GM18507 (cell line): ENCODE results near the gene CACNA2D1.
"Not testable (repeated sequence)": the region's sequence is repeated elsewhere in the genome, so short reads cannot be mapped to it uniquely, and the experiment has no call there.

ENCODE experiments used
- DNase-seq: peaks from one replicate; pipeline ENCODE4 v3.0.0; 2011; ENCODE audit warnings: low read depth; ENCODE audit not compliant: insufficient read length; ENCODE audit errors: extremely low spot score
- FAIRE-seq: peaks from 2 replicates; lab custom pipeline; 2011; peaks lifted over from hg19 to GRCh38; lab: Jason Lieb, UNC

The CACNA2D1 gene

DNA sequence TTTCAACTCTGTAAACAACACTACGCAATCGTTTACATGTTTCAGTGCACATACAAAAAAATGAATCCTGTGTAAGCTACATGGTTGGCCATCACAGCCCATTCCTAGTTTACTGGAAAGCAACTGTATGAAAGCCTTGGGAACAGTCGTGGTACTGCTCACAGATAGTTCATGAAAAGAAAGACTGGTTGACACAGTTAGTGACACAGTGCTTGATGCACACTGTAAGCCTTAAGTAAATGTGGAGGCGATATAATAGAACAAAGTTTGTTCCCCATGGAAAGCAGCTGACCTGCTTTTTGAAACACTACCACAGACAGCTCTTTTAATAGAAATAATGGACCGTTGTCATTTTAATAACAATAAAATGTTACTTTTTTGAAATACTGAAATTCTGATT is 5.1 kb downstream of the CACNA2D1 start:
- FAIRE-seq (no peak), DNase-seq (no peak)

DNA sequence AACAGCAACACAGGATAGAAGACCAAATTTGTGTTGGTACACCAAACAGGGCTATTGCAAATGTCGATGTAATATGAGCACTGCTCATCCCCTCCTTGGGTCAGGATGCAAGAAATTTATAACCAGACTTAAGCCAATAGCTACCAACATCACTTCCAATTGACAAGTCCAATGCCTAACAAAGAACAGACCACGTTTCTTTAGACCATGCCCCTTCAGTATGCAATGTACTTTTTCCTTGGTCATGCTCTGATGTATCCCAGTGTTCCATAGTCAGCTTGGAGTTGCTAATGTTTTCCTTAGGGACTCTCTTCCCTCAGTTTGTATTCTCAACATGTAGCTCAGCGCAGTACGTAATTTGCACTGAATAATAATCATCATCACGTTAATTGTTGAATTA is 7.8 kb downstream of the CACNA2D1 start:
- no peak for DNase-seq
- FAIRE-seq: no peak

DNA sequence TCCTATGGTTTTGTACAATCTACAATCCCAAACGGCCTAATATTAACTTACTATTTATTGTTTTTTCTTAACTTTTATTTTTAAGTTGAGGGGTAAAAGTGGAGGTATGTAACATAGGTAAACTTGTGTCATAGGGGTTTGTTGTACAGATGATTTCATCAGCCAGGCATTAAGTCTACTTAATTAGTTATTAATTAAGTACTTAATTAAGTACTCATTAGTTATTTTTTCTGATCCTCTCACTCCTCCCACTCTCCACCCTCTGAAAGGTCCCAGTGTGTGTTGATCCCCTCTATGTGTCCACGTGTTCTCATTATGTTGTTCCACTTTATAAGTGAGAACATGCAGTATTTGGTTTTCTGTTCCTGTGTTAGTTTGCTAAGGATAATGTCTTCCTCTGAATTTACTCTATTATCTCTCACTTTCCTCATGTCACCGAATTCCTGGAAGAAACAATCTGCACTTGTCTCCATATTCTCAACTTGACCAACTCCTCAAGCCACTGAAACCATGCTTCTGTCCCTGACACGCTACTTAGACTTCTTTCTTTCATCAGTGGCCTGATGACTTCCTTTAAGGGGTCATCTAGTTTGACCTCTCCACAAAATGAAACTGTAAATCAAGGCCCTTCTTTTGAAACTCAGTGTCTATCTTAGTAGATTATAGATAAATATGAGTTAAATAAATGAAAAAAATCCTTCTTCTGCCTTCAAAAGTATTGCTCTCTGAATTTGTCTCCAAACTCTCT is 9.1 kb downstream of the CACNA2D1 start:
- DNase-seq: no peak
- no peak for FAIRE-seq

DNA sequence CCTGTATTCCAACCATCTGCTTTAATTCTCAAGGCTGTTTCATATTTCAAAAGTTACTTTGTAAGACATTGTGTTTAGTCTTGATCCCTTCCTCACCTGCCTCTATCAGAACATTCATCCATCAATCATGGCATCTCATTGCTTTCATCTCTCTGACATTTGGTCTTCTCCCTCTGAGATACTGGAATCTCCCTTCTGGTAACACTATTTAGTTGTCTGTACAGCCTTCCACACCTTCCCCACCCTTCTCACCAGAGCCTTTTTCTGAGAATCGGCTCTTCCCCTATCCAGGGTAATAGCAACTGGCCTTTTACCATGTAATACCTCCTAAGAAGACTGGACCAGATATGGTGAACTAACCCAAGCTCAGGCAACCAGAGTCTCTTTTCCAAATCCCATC is 10.1 kb downstream of the CACNA2D1 start:
- DNase-seq: no peak
- FAIRE-seq: no peak

DNA sequence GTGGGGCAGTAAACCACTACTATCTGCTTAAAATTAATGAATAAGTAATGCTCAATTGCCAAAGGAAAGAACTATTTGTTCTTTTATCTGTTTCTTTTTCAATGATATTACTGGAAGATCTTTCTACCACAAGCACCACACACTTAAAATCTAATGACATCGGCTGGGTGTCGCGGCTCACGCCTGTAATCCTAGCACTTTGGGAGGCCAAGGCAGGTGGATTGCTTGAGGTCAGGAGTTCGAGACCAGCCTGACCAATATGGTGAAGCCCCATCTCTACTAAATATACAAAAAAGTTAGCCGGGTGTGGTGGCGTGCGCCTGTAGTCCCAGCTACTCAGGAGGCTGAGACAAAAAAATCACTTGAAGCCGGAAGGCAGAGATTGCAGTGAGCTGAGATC is 10.8 kb downstream of the CACNA2D1 start:
- FAIRE-seq: not testable (repeated sequence)

DNA sequence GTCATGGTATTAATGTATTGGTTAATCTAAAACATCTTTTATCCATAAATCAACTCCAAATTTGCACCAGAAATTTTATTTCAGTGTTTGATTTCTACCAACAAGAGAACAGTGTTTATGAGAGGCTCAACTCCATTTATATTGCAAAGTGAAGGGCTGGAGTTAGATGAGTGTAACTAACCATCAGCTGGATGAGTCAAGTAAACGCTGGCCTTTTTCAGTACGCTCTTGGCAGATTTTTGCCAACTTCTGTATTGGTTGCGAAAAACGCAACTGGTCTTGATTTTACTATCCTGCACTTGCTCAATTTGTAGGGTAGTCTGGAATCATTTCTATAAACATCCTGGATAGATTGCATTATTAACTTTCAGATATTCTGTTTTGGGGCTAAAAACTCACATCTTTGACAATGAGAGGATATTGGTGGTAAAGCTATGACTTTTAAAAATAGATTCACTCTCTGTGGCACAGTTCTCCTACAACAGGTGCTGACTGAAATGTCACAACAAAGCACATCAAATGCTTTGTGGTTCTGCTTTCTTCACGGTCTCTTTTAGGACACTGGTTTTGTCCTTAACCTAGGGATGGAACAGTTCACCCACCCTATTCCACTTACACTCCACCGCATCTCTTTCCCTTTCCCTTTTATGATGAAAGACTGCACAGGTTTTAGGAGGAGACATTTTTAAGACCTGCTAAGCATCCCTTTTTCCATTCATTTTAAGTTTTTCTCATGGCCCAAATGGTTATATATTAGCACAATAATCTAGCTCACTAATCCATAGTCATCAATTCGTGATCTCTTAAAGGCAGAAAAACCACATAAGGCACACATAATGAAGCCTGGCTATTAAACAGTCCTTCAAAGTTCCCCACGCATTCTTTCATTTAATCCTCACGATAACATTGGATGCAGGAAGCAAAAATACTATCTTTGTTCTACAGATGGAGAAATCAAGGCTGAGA is 12.8 kb downstream of the CACNA2D1 start:
- no peak for DNase-seq
- FAIRE-seq: no peak

More for the DNA sequence above, 10.8 kb downstream of the CACNA2D1 start:
- DNase-seq: not testable (repeated sequence)

DNA sequence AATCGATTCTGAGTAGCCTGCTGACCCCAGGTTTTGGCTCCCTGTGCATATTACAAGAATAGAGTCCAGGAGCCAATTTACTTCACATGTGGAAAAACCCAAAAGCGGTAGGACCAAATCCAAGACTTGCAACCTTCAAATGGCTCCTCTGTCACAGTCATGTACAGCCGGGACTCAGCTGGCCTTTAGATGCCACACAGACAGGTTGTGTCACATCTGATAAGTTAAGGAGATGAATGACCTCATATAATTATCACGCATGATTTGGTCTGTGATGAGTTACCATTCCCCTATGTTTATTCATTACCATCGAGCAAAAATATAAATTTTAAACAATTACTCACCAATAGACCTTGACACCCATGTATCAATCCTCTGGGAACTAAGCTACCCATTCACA is 14.2 kb downstream of the CACNA2D1 start:
- DNase-seq: no peak
- no peak for FAIRE-seq

DNA sequence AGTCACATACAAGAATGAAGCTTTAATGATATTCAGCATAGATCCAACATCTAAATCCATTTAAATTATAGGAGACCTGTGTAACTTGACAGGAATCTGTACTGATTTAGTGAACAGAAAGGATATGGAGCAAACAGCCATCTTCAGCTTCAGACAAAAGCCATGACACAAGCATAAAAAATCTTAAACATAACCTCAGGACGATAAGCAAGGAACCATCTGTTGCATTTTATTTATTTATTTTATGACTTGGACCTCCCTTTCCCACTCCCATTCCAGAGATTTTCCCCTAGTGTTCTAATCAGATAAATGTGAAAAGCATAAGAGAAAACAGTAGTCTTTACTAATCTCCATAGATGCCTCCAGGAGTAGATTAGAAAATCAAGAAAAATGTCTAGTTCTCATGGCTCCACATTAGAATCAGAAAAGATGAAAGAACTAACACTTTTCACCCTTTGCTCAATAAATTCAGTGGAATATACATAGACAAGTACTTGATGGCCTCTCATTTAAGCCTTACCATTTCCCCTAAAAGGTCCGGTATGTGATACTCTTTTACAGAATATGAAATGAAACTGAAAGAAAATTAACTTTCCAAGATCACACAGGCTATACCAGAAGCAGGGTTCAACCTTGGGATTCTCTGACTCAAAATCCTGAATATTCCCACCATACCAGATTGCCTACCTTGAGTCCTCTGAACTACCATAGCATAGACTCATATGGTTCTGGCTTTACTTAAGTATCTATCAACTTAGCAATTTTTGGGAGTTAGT is 15.2 kb downstream of the CACNA2D1 start:
- FAIRE-seq: no peak

DNA sequence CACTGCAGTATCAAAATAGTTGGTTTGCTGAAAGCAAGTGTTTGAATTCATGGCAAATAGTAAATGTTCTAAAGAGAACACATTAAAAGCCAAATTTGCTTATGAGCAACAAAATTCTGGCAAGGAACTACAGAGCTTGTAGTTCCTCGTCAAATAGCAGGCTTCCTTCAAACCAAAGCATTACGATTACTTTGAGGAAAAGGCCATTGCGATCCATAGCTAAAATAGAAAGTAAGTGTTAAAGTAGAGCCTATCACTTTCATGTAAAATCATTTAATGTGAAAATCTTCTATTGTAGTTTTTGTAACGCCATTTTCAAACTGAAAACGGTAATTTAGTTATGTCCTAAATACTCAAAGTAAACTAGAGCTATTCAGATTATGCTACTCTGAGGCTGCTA is 20.1 kb downstream of the CACNA2D1 start:
- no peak for DNase-seq
- FAIRE-seq: no peak

More for the DNA sequence above, 15.2 kb downstream of the CACNA2D1 start:
- no peak for DNase-seq

DNA sequence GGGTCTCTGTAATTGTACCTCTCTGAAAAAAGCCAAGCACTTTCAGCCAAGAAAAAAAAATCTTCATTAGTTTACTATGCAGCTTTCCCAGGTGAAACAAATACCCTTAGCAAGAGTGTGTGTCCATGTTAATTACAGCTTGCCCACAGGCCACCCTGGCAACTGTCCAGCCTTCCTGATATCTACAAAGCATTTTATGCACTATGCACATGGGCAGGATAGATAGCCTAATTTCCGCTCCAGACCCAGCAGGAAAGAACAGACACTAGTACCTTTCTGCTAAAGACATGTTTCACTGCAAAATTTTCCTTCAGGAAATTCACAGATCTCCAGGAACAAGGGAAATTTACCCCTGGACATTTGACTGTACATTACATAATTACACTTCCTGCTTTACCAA is 24.4 kb downstream of the CACNA2D1 start:
- DNase-seq: no peak
- no peak for FAIRE-seq

DNA sequence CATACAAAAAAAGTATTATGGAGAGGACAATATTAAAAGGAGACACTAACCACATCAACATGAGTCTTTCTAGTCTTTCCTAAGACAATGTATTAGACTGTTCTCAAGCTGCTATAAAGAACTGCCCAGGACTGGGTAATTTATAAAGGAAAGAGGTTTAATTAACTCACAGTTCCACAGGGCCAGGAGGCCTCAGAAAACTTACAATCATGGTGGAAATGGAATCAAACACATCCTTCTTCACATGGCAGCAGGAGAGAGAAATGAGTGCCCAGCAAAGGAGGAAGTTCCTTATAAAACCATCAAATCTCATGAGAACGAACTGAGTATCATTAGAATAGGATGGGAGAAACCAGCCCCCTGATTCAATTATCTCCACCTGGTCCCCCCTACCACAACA is 25.7 kb downstream of the CACNA2D1 start:
- DNase-seq (no peak), FAIRE-seq (no peak)

DNA sequence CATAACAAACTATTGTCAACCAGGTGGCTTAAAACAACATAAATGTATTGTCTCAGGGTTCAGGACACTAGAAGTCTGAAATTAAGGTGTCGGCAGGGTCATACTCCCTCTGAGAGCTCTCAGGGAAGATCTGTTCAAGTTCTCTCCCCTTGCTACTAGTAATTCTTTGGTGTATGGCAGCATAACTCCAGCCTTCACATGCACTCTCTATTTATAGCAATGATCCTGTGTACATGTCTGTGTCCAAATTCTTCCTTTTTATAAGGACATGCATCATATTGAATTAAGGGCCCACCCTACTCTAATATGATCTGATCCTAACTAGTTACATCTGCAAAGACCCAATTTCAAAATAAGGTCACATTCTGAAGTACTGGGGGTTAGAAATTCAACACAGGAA is 27.2 kb downstream of the CACNA2D1 start:
- no peak for DNase-seq

DNA sequence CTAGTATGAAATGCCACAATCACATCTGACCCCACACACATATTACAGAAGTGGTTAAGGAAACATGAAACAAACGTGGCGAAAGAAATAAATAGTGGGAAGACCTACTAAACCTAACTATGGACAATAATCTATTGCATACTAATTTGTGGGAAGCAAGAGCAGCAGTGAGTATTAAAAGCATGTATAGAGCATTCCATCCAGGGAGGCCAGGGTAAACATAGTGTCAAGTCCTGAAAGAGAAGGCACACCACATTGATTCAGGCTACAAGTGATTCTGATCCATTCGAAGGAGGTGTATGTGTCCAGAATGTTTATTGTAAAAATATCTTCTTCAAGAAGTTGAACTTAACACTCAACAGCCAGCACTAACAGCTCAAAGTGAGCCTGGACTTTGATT is 29.2 kb downstream of the CACNA2D1 start:
- no peak for FAIRE-seq
- DNase-seq: no peak

More for the DNA sequence above, 27.2 kb downstream of the CACNA2D1 start:
- no peak for FAIRE-seq

DNA sequence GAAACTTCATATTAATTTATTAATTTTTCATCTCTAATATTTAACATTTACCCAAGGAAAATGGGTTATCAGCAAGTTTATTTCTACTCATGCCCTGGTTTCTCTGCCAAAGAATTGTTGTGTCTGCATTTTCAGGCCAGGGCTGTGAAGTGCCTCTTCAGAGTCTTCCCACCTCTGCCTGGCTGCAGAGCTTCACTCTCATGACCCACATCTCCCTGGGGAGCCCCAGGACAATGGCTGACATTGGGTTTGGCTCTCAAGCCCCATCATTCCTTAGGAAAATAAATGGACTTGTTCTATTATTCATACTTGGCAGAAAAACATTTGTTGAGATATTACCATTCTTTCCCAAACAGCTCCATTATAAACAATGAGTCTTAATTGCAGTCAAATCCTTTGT is 30.3 kb downstream of the CACNA2D1 start:
- FAIRE-seq: no peak
- no peak for DNase-seq

DNA sequence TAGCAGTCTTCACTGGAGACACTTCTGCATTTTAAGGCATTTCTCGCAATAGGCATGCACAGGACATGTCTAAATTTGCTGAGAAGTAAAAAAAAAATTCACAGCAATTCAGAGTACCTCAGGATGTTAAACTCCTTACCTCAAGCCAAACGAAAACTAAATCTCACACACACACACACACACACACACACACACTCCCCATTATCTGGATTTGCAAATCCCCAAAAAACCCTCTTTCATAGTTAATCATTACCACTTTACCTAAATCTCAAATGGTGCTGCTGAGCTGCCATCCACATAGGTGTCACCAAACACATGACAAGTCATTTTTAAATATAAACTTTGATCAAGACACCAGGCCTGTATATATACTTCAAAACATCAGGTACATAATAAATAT is 31.8 kb downstream of the CACNA2D1 start:
- FAIRE-seq: no peak
- DNase-seq: no peak

DNA sequence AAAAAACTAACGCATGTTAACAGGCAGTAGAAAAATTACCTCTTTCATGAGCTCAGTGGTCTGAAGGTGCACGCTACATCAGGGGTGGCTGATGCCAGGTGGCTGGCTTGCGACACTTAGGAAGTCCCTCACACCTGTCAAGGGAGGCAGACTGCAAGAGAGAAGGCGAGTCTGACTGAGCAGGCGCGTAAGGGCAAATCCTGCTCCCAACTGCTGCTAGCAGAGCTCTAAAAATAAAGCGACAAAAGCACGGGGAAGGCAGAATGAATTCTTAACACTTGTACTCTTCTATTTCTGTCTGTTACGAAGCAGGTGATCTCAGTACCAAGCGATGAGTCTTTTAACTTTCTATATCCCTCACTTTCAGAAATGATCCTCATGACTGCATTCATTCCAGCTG is 33.1 kb downstream of the CACNA2D1 start:
- DNase-seq (no peak), FAIRE-seq (no peak)

DNA sequence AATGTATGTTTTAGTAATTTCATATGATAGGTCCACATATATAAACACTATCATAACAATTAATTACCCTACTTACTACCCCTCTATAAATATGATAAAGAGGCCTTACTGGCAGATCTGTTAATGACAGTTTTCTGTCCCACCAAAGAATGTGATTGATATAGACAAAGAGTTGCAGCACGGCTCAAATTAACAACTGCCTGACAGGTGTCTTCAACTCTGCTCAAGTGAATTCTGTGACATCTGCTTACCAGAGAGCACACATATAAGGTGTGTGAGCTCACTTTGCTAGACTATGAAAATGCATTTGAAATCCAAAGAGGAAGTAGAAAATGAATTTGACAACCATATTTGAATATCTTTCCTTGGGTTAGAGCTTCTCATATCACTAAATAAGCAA is 36.6 kb downstream of the CACNA2D1 start:
- no peak for FAIRE-seq
- no peak for DNase-seq

DNA sequence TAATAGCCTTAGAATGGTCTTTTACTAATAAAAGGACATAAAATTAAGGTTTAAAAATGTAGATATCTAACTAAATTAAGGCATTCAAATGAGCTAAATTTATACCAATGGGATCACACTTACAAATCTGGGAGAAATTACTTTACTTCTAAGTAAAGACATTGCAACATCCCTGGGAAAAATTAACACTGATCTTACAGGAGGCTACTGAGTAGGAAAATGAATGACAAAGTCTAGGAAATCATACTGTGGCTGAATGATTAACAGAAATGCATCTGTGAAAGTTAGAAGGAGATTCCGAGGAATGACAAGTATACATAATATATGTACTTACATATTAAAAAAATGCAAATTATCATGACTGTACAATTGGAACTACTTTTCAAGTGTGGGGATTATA is 38.3 kb downstream of the CACNA2D1 start:
- no peak for DNase-seq
- FAIRE-seq: no peak

DNA sequence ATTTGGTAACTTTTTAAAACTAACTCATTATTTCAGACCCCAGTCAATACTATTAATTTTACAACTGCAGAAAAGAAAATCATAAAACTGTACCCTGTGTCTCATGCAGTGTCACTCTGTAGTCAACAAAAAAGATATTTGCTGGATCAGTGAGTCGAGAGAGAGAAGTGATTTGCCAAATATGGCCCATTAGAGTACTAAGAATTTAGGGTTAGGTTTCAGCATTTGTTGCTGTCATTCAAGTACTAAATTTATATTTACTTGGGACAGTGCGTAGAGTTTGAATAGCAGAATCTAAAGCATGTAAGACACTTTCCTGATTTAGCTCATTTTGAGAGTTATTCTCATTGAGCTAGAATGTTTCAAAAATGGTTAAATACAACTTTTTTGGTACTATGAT is 38.9 kb downstream of the CACNA2D1 start:
- DNase-seq (no peak), FAIRE-seq (no peak)

DNA sequence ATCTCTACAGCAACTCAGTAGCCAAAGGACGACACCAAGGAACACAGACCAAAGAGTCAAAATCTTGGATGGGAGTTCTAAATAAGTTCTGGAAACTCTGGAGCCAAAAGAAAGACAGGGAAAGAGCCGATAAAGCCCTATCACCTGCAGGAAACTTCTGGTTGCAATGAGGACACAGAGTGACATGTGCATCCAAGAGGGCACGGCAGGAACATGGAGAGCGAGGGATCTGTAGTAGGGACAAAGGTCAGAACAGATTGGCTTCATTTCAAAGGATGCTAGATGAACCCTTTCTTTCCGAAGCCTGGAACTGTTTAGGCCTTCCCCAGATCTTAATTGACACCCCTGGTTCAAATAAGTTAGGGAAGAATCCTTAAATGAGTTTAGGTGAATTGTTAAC is 39.5 kb downstream of the CACNA2D1 start:
- DNase-seq (no peak), FAIRE-seq (no peak)
